ENCODE data around the gene EBP. TPM values are rescaled to one million over a fixed set of nuclear protein-coding genes. Genes with fewer than 3 reads are reported as not detected.
A peak's percentile ranks its signal among the peaks of the same experiment; 100 is the strongest.
"Not testable (repeated sequence)": the region's sequence is repeated elsewhere in the genome, so short reads cannot be mapped to it uniquely, and the experiment has no call there.

Gene EBP
- total RNA-seq, 2 donors from 2014 or later: 380 to 399 TPM

DNA sequence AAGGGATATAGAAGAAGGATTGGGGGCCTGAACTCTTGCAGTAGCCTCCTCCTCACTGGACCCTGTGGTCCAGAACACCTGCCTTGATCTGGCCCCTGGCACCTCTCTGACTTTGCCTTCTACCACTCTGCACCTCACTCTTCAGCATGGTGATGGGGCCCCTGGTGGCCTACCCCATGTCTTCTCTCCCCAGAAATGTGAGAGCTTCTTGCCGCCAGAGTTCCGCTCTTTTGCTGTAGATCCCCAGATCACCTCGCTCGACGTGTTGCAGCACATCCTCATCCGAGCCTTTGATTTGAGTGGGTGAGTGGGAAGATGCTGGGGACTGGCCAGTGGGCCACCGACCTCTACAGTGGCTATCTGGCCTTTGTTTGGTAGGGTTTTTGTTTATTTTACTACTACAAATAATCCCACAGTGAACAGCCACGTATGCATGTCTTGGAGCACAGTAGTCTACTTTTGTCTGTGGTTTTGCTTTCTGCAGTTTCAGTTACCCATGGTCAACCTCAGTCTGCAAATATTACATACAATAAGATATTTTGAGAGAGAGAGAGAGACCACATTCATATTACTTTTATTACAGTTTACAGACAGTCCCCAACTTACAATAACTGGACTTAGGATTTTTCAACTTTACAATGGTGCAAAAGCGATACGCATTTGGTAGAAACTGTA lies 19.7 kb downstream of the EBP start:
- Mint-ChIP-seq H3K27me3 (no peaks in the 10 kb centered on the region), H3K4me3 (peak overlapping the region; percentile 96), H3K4me1 (ENCODE audit: low read depth in 2 of 2) (peaks cover 19 to 20% of the 10 kb centered on the region in 2 donors), H3K36me3 (peaks cover 5% of the 10 kb centered on the region), H3K27ac (peak overlapping the region; percentile 86), H3K9me3 (no peaks in the 10 kb centered on the region)
- DNase-seq (ENCODE audit: low spot score) (no peak), ATAC-seq (no peak)

DNA sequence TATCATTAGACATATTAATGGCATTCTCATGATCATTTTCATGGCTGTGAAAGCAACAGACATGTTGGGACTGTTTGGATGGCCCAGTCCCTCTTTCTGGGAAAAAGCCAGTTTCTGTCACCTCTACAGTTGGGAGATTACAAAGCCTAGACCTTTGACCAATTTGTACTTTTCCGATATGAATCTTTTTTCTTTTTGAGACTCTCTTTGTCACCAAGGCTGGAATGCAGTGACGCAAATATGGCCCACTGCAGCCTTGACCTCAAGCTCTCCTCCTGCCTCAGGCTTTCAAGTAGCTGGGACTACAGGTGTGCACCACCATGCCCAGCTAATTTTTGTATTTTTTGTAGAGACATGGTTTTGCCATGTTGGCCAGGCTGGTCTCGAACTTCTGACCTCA lies 27.3 kb downstream of the EBP start:
- Mint-ChIP-seq H3K4me3 (no peak overlapping the region), H3K36me3 (peaks cover 10% of the 10 kb centered on the region), H3K9me3 (no peaks in the 10 kb centered on the region), H3K27me3 (no peaks in the 10 kb centered on the region), H3K4me1 (ENCODE audit: low read depth in 2 of 2) (peaks cover 7 to 14% of the 10 kb centered on the region in 2 donors), H3K27ac (no peak overlapping the region)
- DNase-seq (ENCODE audit: low spot score) (no peak), ATAC-seq (no peak)

DNA sequence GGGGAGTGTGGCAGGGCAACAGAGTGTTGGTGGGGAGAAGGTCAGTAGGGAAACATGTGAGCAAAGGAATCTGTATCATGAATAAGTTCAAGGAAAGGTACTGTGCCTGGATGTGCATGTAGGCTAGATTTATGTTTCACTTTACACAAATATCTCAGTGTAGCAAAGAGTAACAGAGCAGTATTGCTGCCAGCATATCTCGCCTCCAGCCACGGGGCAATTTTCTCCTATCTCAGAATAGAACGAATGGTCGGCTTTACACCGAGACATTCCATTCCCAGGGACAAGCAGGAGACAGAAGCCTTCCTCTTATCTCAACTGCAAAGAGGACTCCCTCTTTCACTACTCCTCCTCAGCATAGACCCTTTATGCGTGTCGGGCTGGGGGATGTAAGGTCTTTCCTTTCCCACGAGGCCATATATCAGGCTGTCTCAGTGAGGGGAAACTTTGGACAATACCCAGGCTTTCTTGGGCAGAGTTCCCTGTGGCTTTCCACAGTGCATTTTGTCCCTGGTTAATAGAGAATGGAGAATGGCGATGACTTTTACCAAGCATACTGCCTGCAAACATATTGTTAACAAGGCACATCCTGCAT lies 34.2 kb downstream of the EBP start:
- not testable (repeated sequence) for ATAC-seq; DNase-seq (ENCODE audit: low spot score); H3K9me3 Mint-ChIP-seq; H3K4me1 Mint-ChIP-seq (ENCODE audit: low read depth in 2 of 2); H3K36me3 Mint-ChIP-seq; H3K4me3 Mint-ChIP-seq; H3K27me3 Mint-ChIP-seq
- H3K27ac Mint-ChIP-seq: peak overlapping the region in 1 of 2 donors; percentile 70

DNA sequence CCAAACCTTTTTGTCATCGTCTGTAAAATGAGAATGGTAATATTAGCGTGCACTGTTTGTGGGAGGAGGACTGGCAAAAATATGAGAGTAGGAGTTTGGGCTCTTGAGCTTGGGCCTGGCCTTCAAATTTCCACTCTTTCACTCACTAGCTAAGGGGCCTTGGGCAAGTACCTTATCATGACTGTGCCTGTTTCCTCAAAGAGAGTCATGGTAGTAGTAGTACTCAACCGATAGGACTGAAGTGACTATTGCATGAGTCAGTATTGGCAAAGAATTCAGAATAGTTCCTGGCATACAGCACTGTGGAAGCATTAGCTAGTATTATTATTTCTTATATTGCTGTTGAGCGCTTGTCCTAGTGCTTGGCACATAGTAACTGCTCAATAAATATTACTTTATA lies 36.7 kb downstream of the EBP start:
- ATAC-seq (peak; percentile 85 to 97), DNase-seq (ENCODE audit: low spot score) (no peak)
- H3K4me3 Mint-ChIP-seq: peak overlapping the region; percentile 51
- peaks cover 7% of the 10 kb centered on the region for H3K36me3 Mint-ChIP-seq
- peaks cover 0 to 4% of the 10 kb centered on the region in 2 donors for H3K27me3 Mint-ChIP-seq
- H3K9me3 Mint-ChIP-seq: no peaks in the 10 kb centered on the region
- H3K4me1 Mint-ChIP-seq (ENCODE audit: low read depth in 2 of 2): peaks cover 0 to 4% of the 10 kb centered on the region in 2 donors
- peak overlapping the region; percentile 40 to 78 for H3K27ac Mint-ChIP-seq

GRCh38 chrX:48559636-48560035 lies 38.0 kb downstream of the EBP start:
- H3K4me1 Mint-ChIP-seq (ENCODE audit: low read depth in 2 of 2): peaks cover 0 to 3% of the 10 kb centered on the region in 2 donors
- peaks cover 5% of the 10 kb centered on the region for H3K36me3 Mint-ChIP-seq
- no peak overlapping the region for H3K27ac Mint-ChIP-seq
- no peak for ATAC-seq
- no peak overlapping the region for H3K4me3 Mint-ChIP-seq
- no peak for DNase-seq (ENCODE audit: low spot score)
- no peaks in the 10 kb centered on the region for H3K9me3 Mint-ChIP-seq
- H3K27me3 Mint-ChIP-seq: peaks cover 0 to 3% of the 10 kb centered on the region in 2 donors

DNA sequence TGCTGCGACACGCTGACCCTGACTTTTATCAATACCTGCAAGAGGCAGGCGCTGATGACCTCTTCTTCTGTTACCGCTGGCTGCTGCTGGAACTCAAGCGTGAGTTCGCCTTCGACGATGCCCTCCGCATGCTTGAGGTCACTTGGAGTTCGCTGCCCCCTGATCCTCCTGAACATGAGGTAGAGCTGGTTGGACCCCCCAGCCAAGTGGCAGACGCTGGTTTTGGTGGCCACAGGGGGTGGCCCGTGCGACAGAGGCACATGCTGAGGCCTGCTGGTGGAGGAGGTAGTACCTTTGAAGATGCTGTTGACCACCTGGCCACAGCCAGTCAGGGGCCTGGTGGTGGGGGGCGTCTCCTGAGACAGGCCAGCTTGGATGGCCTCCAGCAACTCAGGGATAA lies 38.4 kb downstream of the EBP start:
- Mint-ChIP-seq H3K4me3 (no peak overlapping the region), H3K4me1 (ENCODE audit: low read depth in 2 of 2) (no peaks in the 10 kb centered on the region), H3K9me3 (no peaks in the 10 kb centered on the region), H3K36me3 (peaks cover under 1% of the 10 kb centered on the region), H3K27me3 (no peaks in the 10 kb centered on the region), H3K27ac (no peak overlapping the region)
- ATAC-seq: no peak
- no peak for DNase-seq (ENCODE audit: low spot score)

DNA sequence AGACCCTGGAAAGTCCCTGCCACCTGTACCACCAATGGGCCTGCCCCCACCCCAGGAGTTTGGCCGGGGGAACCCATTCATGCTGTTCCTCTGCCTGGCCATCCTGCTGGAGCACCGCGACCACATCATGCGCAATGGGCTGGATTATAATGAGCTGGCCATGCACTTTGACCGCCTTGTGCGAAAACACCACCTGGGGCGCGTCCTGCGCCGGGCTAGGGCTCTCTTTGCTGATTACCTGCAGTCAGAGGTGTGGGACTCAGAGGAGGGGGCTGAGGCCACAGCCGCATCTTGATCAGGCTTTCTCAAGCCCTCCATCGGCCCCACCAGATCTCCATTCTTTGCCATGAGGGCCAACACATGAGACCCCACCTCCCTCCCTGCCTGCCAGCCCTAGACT lies 39.1 kb downstream of the EBP start:
- no peaks in the 10 kb centered on the region for H3K9me3 Mint-ChIP-seq
- no peak for ATAC-seq
- no peaks in the 10 kb centered on the region for H3K27me3 Mint-ChIP-seq
- DNase-seq (ENCODE audit: low spot score): no peak
- H3K4me1 Mint-ChIP-seq (ENCODE audit: low read depth in 2 of 2): no peaks in the 10 kb centered on the region
- no peak overlapping the region for H3K4me3 Mint-ChIP-seq
- H3K27ac Mint-ChIP-seq: no peak overlapping the region
- H3K36me3 Mint-ChIP-seq: no peaks in the 10 kb centered on the region

DNA sequence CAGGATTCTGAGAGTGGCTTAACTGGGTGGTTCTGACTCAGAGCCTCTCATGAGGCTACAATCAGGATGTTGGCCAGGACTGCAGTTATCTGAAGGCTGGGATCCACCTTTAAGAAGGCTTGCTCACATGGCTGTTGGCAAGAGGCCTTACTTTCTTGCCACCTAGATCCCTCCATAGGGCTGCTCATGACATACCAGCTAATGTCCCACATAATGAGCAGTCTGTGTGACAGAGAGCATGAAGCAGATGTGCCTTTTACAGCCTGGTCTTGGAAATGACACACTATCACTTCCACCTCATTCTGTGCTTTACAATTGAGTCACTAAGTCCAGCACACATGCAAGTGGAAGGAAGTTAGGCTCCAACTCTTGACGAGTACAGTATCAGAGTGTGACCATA lies 48.4 kb downstream of the EBP start:
- ATAC-seq (peak; percentile 63 to 84), DNase-seq (ENCODE audit: low spot score) (no peak)
- Mint-ChIP-seq H3K27ac (peak overlapping the region; percentile 60 to 62), H3K36me3 (peaks cover 4% of the 10 kb centered on the region), H3K4me1 (ENCODE audit: low read depth in 2 of 2) (peaks cover 8 to 13% of the 10 kb centered on the region in 2 donors), H3K9me3 (no peaks in the 10 kb centered on the region), H3K4me3 (no peak overlapping the region), H3K27me3 (no peaks in the 10 kb centered on the region)

DNA sequence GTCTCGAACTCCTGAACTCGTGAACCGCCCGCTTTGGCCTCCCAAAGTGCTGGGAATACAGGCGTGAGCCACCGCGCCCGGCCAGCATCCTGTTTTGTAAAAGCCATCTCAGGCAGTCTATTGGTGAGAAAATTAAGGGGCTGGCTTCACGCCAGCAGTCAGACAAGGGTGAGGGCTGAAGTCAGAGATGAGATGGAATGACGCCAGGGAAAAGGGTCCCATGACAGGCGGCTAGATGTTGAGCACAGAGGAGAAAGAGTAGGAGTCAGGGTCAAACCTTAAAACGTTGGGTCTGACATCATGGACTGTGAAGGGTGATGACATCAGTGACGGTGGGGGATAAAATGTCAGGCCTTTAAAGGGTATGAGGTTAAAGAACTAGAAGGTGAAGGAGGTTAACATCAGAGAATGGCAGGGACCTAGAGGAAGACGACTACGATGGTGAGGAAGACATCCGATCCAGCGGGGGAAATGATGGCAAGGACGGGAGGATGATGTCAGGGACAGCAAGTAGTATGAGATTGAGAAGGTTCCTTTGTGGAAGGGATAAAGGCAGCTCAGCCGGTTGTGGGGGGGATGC lies 52.2 kb downstream of the EBP start:
- H3K27ac Mint-ChIP-seq: peak overlapping the region; percentile 99 to 100
- peaks cover 21% of the 10 kb centered on the region for H3K36me3 Mint-ChIP-seq
- DNase-seq (ENCODE audit: low spot score) (no peak), ATAC-seq (peak in 1 of 2 donors; percentile 4)
- no peaks in the 10 kb centered on the region for H3K9me3 Mint-ChIP-seq
- no peaks in the 10 kb centered on the region for H3K27me3 Mint-ChIP-seq
- peaks cover 22 to 35% of the 10 kb centered on the region in 2 donors for H3K4me1 Mint-ChIP-seq (ENCODE audit: low read depth in 2 of 2)
- peak overlapping the region; percentile 95 for H3K4me3 Mint-ChIP-seq

GRCh38 chrX:48574270-48575266 lies 53.0 kb downstream of the EBP start, which contains the start of gene RBM3:
RBM3 (plus strand) TSS chrX:48574484; CDS start chrX:48575181, 697 bp downstream.
- peak within 1 kb of the TSS; percentile 99 to 100 for H3K27ac Mint-ChIP-seq
- no peaks in the 10 kb centered on the region for H3K27me3 Mint-ChIP-seq
- peak; percentile 93 to 96 for ATAC-seq
- peaks cover 26% of the 10 kb centered on the region for H3K36me3 Mint-ChIP-seq
- no peaks in the 10 kb centered on the region for H3K9me3 Mint-ChIP-seq
- peak; percentile 95 for DNase-seq (ENCODE audit: low spot score)
- peaks cover 25 to 39% of the 10 kb centered on the region in 2 donors for H3K4me1 Mint-ChIP-seq (ENCODE audit: low read depth in 2 of 2)
- H3K4me3 Mint-ChIP-seq: peak within 1 kb of the TSS; percentile 95

- DNase-seq (ENCODE audit: low spot score) (no peak), ATAC-seq (no peak)
- H3K4me3 Mint-ChIP-seq: peak overlapping the region; percentile 95
- peaks cover 30% of the 10 kb centered on the region for H3K36me3 Mint-ChIP-seq
- peak overlapping the region; percentile 99 to 100 for H3K27ac Mint-ChIP-seq
- H3K27me3 Mint-ChIP-seq: no peaks in the 10 kb centered on the region
- no peaks in the 10 kb centered on the region for H3K9me3 Mint-ChIP-seq
- H3K4me1 Mint-ChIP-seq (ENCODE audit: low read depth in 2 of 2): peaks cover 25 to 43% of the 10 kb centered on the region in 2 donors
Measured at GRCh38 chrX:48575642-48576041, 54.0 kb downstream of the EBP start.

DNA sequence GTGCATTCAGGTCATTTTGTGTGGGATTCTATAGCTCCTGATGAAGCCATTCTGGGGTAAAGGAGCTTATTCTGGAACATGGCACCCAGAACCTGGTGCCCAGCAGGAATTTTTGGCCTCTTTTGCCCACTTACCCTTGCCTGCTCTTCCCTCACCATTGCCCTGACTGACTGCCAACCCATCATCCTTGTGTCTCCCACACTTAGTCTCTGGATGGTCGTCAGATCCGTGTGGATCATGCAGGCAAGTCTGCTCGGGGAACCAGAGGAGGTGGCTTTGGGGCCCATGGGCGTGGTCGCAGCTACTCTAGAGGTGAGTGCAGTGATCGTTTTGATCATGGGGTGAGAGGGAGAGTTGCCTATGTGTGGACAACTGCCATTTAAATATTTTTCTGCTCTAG lies 54.5 kb downstream of the EBP start:
- peak overlapping the region; percentile 99 to 100 for H3K27ac Mint-ChIP-seq
- H3K4me3 Mint-ChIP-seq: peak overlapping the region; percentile 95
- H3K4me1 Mint-ChIP-seq (ENCODE audit: low read depth in 2 of 2): peaks cover 25 to 43% of the 10 kb centered on the region in 2 donors
- ATAC-seq: no peak
- no peaks in the 10 kb centered on the region for H3K9me3 Mint-ChIP-seq
- peaks cover 30% of the 10 kb centered on the region for H3K36me3 Mint-ChIP-seq
- no peak for DNase-seq (ENCODE audit: low spot score)
- no peaks in the 10 kb centered on the region for H3K27me3 Mint-ChIP-seq

Measured in natural killer cell treated with Interleukin-12 subunit alpha and Interleukin-12 subunit beta and Interleukin-15 and Interleukin-18, amount 100 ng/mL, for 72 hours (primary cell).